PC-3 (cell line): ENCODE data around the gene NCOA7. TPM values are rescaled to one million over a fixed set of nuclear protein-coding genes. Genes with fewer than 3 reads are reported as not detected.
A peak's percentile ranks its signal among the peaks of the same experiment; 100 is the strongest.

Experiments
- ATAC-seq: fragments of 200-7000 bp; cut with Tn5 transposase; 2 replicates; pipeline ENCODE4 v1.9.1; 2020; ENCODE audit warnings: mild to moderate bottlenecking, moderate library complexity
- BruUV-seq: library from RNA; stranded (reverse); fragments of 400-500 nt; replicated peaks from 2 replicates; lab custom pipeline; 2021; lab: Mats Ljungman, UMichigan
- CTCF ChIA-PET: fragments of 300-600 bp; sonication (Branson Sonifier 250); formaldehyde crosslinking; loops from one replicate; lab custom pipeline; 2022; ENCODE audit warnings: antibody characterized with exemption; lab: Charles Lee
- POLR2A ChIA-PET: fragments of 300-600 bp; sonication (Branson Sonifier 250); formaldehyde crosslinking; loops from one replicate; lab custom pipeline; 2022; ENCODE audit warnings: antibody characterized with exemption; ENCODE audit not compliant: unreplicated experiment; lab: Charles Lee
- DNase-seq: peaks from one replicate; pipeline ENCODE4 v3.0.0-alpha.2; 2015
- H2AFZ ChIP-seq: fragments of 300-600 bp; sonication (generic); 2 replicates; pipeline ENCODE4 v1.6.0; 2016; ENCODE audit warnings: antibody characterized with exemption, low read length
- H3F3A ChIP-seq: fragments of 300-600 bp; sonication (generic); one replicate; pipeline ENCODE4 v1.6.0; 2017; ENCODE audit warnings: antibody characterized with exemption, low read length, control low read depth, mild to moderate bottlenecking; ENCODE audit not compliant: unreplicated experiment
- H3K27ac ChIP-seq: fragments of 300-600 bp; sonication (generic); 2 replicates; pipeline ENCODE4 v1.5.1; 2016; ENCODE audit warnings: mild to moderate bottlenecking, low read length
- H3K27me3 ChIP-seq: fragments of 300-600 bp; sonication (generic); 2 replicates; pipeline ENCODE4 v1.6.1; 2016; ENCODE audit warnings: low read length, mixed read lengths
- H3K36me3 ChIP-seq: fragments of 300-600 bp; sonication (generic); 2 replicates; pipeline ENCODE4 v1.6.1; 2016; ENCODE audit warnings: low read depth, mixed run types, low read length, mixed read lengths
- H3K4me1 ChIP-seq: fragments of 300-600 bp; sonication (generic); 2 replicates; pipeline ENCODE4 v1.5.1; 2016; ENCODE audit warnings: low read length; ENCODE audit not compliant: insufficient read depth
- H3K4me2 ChIP-seq: fragments of 300-600 bp; sonication (generic); 2 replicates; pipeline ENCODE4 v1.6.0; 2016; ENCODE audit warnings: low read length
- H3K4me3 ChIP-seq: fragments of 300-600 bp; sonication (generic); 2 replicates; pipeline ENCODE4 v1.5.1; 2016; ENCODE audit warnings: mild to moderate bottlenecking, low read length, mixed read lengths
- H3K79me2 ChIP-seq: fragments of 300-600 bp; sonication (generic); 2 replicates; pipeline ENCODE4 v1.6.1; 2017; ENCODE audit warnings: low read length, mixed read lengths
- H3K9ac ChIP-seq: fragments of 300-600 bp; sonication (generic); 2 replicates; pipeline ENCODE4 v1.6.0; 2016; ENCODE audit warnings: mild to moderate bottlenecking, low read length
- H3K9me2 ChIP-seq: fragments of 300-600 bp; sonication (generic); replicated peaks from 2 replicates; pipeline ENCODE4 v1.6.1; 2016; ENCODE audit warnings: mixed run types, low read length, mixed read lengths
- H3K9me3 ChIP-seq: fragments of 300-600 bp; sonication (generic); 2 replicates; pipeline ENCODE4 v1.6.1; 2016; ENCODE audit warnings: low read length, mixed read lengths
- H4K20me1 ChIP-seq: fragments of 300-600 bp; sonication (generic); 2 replicates; pipeline ENCODE4 v1.6.1; 2016; ENCODE audit warnings: low read length, mixed read lengths
- EZH2 ChIP-seq: fragments of 300-600 bp; sonication (generic); IDR thresholded peaks from one replicate; pipeline ENCODE4 v1.6.1; 2017; ENCODE audit warnings: antibody characterized with exemption, mild to moderate bottlenecking, low read length; ENCODE audit not compliant: unreplicated experiment
- EZH2phosphoT487 ChIP-seq: fragments of 300-600 bp; sonication (generic); IDR thresholded peaks from 2 replicates; pipeline ENCODE4 v1.6.1; 2018; ENCODE audit warnings: mild to moderate bottlenecking, antibody characterized with exemption, low read length, borderline replicate concordance
- intact Hi-C: fragments of 100-400 bp; cut with micrococcal nuclease; formaldehyde crosslinking; loops from 2 replicates; pipeline ENCODE4 v1.9.0; 2023
- total RNA-seq: library from RNA; depleted of rRNA; stranded (reverse); fragments of >200 nt; gene quantifications from 2 replicates; pipeline ENCODE4 v1.2.3, GENCODE V29; 2014
- TF ChIP-seq, protein P1 (sequence below): fragments of 300-600 bp; sonication (generic); conservative IDR thresholded peaks from 2 replicates; pipeline ENCODE4 v1.5.1; 2017; ENCODE audit warnings: antibody characterized with exemption, low read depth, mild to moderate bottlenecking, low read length

The NCOA7 gene
- total RNA-seq, 1 experiment from 2014 or later, result 13.4 TPM

DNA sequence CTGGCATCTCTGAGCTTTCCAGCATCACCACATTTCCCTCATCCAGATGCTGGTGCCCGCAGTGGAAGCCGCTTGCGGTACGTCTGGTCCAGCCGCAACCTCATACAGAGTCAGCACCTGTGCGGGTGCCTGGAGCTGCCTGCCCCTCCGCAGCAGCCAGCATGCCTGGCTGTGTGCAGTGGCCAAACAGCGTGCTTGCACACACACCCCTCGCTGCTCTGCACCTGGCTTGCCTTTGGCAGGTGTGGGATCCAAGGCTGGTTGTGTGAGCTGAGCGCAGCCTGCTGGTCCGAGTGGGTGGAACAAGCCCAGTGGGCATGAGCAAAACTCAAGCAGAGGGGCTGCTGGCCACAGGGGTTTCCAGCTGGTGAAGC is 162.7 kb downstream of the NCOA7 start:
- no TSS peak for BruUV-seq
- no peak overlapping the region for H3K4me3 ChIP-seq
- H3K36me3 ChIP-seq, result no peaks in the 10 kb centered on the region
- H3K9me2 ChIP-seq, result no peaks in the 10 kb centered on the region
- H3K4me2 ChIP-seq, result no peak overlapping the region
- ChIA-PET CTCF (interaction anchor here (1.1 kb wide), 2 partner anchors 53 to 82 kb away, joined by 3 to 4 read pairs; no protein-coding TSS in a partner anchor), POLR2A (interaction anchor here (0.6 kb wide), 1 partner anchor 102 kb away, joined by 3 read pairs; no protein-coding TSS in a partner anchor)
- no peaks in the 10 kb centered on the region for H3K9me3 ChIP-seq
- TF ChIP-seq, protein P1, sequence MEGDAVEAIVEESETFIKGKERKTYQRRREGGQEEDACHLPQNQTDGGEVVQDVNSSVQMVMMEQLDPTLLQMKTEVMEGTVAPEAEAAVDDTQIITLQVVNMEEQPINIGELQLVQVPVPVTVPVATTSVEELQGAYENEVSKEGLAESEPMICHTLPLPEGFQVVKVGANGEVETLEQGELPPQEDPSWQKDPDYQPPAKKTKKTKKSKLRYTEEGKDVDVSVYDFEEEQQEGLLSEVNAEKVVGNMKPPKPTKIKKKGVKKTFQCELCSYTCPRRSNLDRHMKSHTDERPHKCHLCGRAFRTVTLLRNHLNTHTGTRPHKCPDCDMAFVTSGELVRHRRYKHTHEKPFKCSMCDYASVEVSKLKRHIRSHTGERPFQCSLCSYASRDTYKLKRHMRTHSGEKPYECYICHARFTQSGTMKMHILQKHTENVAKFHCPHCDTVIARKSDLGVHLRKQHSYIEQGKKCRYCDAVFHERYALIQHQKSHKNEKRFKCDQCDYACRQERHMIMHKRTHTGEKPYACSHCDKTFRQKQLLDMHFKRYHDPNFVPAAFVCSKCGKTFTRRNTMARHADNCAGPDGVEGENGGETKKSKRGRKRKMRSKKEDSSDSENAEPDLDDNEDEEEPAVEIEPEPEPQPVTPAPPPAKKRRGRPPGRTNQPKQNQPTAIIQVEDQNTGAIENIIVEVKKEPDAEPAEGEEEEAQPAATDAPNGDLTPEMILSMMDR, result peak; percentile 62
- TF ChIP-seq EZH2phosphoT487, result no peak
- peak; percentile 36 for ATAC-seq
- H3K9ac ChIP-seq, result no peak overlapping the region
- 0 out of 2 replicates have a peak overlapping the region, but pooled peaks have one; percentile 13 for H2AFZ ChIP-seq
- no peaks in the 10 kb centered on the region for H3K27me3 ChIP-seq
- no peak overlapping the region for H3K27ac ChIP-seq
- peaks cover 19% of the 10 kb centered on the region; the same call in 1 of the 2 replicates for H3K4me1 ChIP-seq
- H3K79me2 ChIP-seq, result peaks cover 15% of the 10 kb centered on the region
- DNase-seq, result peak; percentile 61
- H4K20me1 ChIP-seq, result no peaks in the 10 kb centered on the region
- intact Hi-C loops, result loop anchor here (1.0 to 5.0 kb wide), 2 partner anchors 36 to 169 kb away; no protein-coding TSS in a partner anchor
- no peaks in the 10 kb centered on the region for H3F3A ChIP-seq

DNA sequence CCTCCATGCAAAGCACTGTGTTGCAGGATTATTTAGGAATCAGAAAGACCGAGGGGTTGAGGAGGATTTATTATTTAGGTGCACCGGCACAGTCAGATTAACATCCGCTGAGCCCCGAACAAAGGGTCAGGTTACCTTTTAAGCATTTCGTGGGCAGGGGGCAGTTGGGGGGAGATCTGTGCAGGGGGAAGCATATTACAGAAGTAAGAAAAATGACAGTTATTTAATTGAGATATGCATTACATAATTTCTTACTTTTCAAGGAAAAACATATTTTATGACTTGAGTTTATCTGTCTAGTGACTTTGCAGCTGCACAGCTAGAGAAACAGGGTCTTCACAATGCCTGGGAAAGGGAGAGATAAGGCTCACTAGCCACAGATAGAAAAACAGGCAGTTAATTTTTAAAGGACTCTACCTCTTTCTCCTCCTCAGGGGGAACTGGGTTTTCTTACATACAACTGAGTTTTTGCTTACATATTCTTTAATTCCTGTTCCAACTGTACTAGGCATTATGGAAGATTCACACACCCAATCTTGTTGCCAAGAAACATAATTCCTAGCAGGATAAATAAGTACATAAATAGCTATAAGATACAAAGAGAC is 164.1 kb downstream of the NCOA7 start:
- POLR2A ChIA-PET, result no interaction called here
- no peaks in the 10 kb centered on the region for H3F3A ChIP-seq
- 0 out of 2 replicates have a peak overlapping the region, but pooled peaks have one; percentile 30 for H2AFZ ChIP-seq
- peaks cover 18% of the 10 kb centered on the region; the same call in 1 of the 2 replicates for H3K4me1 ChIP-seq
- H3K9ac ChIP-seq, result no peak overlapping the region
- no peak overlapping the region for H3K27ac ChIP-seq
- intact Hi-C loops, result loop anchor here (5.0 kb wide), 2 partner anchors 38 to 83 kb away; no protein-coding TSS in a partner anchor
- TF ChIP-seq EZH2 (no peak), EZH2phosphoT487 (no peak)
- TF ChIP-seq, protein P1, result no peak
- ATAC-seq (no peak), DNase-seq (no peak)
- H3K79me2 ChIP-seq, result peaks cover 19% of the 10 kb centered on the region
- CTCF ChIA-PET, result interaction anchor here (1.1 kb wide), 1 partner anchor 55 kb away, joined by 4 read pairs; no protein-coding TSS in a partner anchor
- no peaks in the 10 kb centered on the region for H3K9me3 ChIP-seq
- no peaks in the 10 kb centered on the region for H4K20me1 ChIP-seq
- H3K4me2 ChIP-seq, result no peak overlapping the region
- H3K27me3 ChIP-seq, result no peaks in the 10 kb centered on the region
- H3K4me3 ChIP-seq, result no peak overlapping the region
- no TSS peak for BruUV-seq
- no peaks in the 10 kb centered on the region for H3K9me2 ChIP-seq
- no peaks in the 10 kb centered on the region for H3K36me3 ChIP-seq

DNA sequence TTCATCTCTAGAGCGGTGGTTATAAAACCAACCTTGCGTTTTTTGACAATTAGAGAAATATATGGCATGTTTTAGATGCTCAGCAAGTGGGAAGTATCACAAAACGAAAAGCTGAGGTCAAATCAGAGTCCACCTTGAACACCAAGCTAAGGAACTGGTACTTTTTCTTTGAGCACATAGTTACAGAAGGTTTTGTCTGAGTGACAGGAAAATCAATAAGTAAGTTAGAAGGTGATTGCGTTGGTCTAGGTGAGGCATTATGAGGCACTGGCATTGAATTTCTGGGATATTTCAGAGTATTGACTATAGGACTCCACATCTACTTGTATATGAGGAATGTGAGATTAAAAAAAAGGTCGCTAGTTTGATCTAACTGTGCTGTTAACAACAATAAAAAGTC is 165.2 kb downstream of the NCOA7 start:
- DNase-seq (no peak), ATAC-seq (no peak)
- no peaks in the 10 kb centered on the region for H4K20me1 ChIP-seq
- peaks cover 19% of the 10 kb centered on the region for H3K79me2 ChIP-seq
- H3K9me3 ChIP-seq, result no peaks in the 10 kb centered on the region
- H3K9me2 ChIP-seq, result no peaks in the 10 kb centered on the region
- peak overlapping the region; percentile 98 for H3K4me3 ChIP-seq
- peak overlapping the region; percentile 84 for H3K4me2 ChIP-seq
- intact Hi-C loops, result loop anchor here (1.0 to 5.0 kb wide), 3 partner anchors 84 to 176 kb away; no protein-coding TSS in a partner anchor
- no peak overlapping the region for H3K27ac ChIP-seq
- POLR2A ChIA-PET, result interaction anchor here (0.5 to 0.7 kb wide), 4 partner anchors 9 to 166 kb away, joined by 3 to 4 read pairs (median 4); no protein-coding TSS in a partner anchor
- peak overlapping the region; percentile 99 for H2AFZ ChIP-seq
- H3K27me3 ChIP-seq, result no peaks in the 10 kb centered on the region
- H3K4me1 ChIP-seq, result peaks cover 10% of the 10 kb centered on the region; the same call in 1 of the 2 replicates
- CTCF ChIA-PET, result interaction anchor here (0.6 to 1.1 kb wide), 13 partner anchors 12 to 1681 kb away, joined by 3 to 7 read pairs (median 4); partner anchors contain the start of genes NCOA7 and TRMT11
- TF ChIP-seq EZH2, result no peak
- TF ChIP-seq EZH2phosphoT487, result no peak
- TF ChIP-seq, protein P1, result no peak
- TSS peak; percentile 83 for BruUV-seq
- H3K36me3 ChIP-seq, result no peaks in the 10 kb centered on the region
- no peaks in the 10 kb centered on the region for H3F3A ChIP-seq
- H3K9ac ChIP-seq, result peak overlapping the region; percentile 93; the same call in 1 of the 2 replicates
